Middle frontal gyrus (tissue), 1 donor: ENCODE results near the gene SLC26A2.
"Not testable (repeated sequence)": the region's sequence is repeated elsewhere in the genome, so short reads cannot be mapped to it uniquely, and the experiment has no call there.

Experiments used
- DNase-seq: peaks from one replicate; pipeline ENCODE4 v3.0.0-alpha.2; 2015; ENCODE audit warnings: low spot score; ENCODE audit errors: extremely low spot score

Gene SLC26A2

DNA sequence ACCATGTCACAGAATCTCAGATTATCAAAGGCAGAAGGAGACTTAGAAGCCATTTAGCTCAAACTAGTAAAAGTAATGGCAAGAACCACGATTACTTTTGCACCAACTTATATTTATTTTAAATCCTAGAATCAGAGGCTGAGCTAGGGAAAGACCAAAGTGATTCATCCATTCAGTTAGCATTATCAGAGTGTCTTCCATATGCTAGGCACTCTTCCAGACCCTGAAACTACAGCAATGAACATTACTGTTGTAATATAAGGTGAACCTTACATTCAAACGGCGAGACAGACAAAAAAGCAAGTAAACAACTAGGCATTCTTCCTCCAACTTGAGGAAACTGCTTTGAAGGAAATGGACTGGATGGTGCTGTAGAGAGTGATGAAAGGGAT lies 23.9 kb upstream of the SLC26A2 start:
- DNase-seq, result no peak

DNA sequence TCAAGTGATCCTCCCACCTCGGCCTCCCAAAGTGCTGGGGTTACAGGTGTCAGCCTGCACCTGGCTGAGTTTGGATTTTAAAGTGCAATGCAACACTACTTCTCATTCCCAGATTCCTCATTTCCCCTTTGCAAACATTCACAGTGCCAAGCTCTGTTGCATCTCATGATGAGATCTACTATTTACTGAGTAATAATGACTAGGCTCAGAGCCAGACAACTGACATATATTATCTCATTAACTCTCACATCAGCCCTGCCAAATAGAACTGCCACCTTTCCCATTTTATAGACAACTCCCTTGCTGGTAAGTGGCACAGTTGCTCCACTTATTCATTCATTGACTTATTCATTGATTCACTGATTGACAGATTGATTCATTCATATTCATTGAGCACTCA lies 22.9 kb upstream of the SLC26A2 start:
- DNase-seq, result no peak

DNA sequence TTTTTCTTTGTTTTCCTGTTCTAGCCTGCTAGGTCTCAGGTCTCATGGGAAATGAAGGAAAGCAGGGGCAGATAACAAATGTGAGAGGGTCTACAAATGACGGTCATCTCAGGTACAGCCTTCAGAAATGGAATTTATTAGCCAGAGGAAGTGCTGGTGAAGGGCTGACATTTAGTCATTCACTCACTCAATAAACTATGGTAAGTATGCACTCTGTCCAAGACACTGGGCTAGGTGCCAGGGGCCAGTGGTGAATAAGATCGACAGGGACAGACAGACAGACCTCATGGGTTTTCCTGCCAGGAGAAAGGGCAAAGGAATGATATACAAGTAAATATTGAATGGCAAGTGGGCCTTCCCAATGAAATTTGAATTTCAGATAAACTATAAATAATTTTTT lies 22.3 kb upstream of the SLC26A2 start:
- DNase-seq, result no peak

DNA sequence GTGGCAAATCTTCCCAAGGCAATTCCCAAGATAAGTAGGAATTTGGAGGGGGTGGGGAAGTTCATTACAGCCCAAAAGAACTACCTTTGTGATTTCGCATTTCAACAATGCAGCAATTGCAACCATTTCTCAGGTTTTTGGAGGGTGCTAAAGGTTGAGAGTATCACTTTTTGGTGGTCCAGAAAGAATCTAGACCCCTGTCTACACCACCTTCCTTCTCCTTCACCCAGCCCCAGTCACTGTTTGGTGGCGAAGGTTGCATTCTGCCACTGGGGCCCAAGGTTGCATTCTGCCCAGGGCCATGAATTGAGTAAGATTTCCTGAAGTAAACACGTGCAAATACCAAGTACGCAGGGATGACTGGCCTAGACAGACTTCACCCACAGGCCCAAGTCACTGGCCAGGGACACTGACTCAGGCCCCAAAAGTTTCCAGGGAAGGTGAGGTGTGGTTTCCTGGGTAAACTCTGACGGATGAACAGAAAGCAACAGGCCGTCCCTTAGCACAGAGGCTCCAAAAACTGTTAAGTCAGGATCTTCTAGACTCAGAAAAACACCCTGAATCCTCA lies 21.7 kb upstream of the SLC26A2 start:
- no peak for DNase-seq

DNA sequence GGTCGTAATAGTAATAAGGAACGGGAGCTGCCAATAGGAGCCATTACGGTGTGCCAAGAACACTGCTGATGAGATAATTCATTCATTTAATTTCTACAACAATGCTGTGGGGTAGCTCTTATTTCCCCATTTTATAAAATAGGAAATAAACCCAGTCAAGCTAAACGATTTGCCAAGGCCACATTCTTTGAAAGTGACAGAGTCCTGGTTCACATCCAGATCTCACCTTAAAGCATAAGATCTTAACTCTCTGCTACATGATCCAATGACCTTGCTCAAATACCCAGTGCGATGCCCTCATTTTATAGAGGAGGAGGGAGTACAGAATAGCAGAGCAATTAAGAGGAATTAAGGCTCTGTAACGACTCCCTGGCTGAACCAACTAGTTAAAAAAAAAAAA lies 21.0 kb upstream of the SLC26A2 start:
- DNase-seq, result no peak

DNA sequence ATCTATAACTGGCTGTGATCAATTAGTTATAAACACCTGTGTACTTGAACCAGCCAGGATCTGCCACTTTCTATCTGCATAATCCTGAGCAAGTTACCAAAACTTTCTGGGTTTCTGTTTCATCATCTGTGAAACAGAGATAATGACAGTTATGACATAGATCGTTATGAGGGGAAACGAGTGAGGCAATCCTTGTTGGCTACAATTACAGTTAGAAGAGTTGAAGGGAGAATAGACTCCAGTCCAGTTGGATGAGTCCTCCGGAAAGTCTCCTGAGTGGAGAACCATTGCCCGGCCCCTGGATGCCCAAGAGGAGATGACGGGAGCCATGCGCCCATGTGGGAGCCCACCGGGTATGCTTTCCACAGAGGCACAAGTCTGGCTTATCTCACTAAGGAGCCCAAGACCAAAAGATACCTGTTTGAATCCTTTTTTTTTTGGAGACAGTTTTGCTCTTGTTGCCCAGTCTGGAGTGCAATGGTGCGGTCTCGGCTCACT lies 20.4 kb upstream of the SLC26A2 start:
- DNase-seq, result no peak

DNA sequence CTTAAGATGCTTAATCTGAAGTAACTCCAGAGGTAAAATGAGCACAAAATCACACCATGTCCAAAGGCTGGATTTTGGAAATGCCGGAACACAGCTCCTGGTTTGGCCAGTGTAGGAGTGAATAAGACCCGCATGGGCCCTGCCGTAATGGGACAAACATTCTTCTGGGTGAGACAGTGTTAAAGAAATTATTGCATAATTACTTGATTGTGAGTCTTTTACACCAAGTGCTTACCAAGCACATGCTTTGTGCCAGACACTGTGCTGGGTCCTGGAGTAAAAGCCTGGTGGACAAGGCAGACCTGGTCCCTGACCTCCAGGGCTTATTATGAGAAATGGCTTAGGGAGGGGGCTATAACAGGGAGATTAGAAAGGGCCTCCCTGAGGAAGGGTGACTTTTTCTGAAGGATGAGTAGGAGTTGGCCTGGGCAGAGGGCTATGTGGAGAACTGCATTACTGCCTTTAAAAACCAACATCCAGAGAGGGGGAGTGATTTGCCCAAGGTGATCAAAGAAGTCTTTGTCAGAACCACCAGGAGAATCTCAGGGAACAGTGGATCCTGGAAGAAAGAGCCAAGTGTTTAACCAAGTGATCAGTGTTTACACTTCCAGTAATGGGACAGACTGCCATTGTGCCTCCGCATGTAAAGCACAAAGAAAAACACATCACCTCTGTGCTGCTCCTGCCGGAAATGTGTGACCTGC lies 19.5 kb upstream of the SLC26A2 start:
- no peak for DNase-seq

DNA sequence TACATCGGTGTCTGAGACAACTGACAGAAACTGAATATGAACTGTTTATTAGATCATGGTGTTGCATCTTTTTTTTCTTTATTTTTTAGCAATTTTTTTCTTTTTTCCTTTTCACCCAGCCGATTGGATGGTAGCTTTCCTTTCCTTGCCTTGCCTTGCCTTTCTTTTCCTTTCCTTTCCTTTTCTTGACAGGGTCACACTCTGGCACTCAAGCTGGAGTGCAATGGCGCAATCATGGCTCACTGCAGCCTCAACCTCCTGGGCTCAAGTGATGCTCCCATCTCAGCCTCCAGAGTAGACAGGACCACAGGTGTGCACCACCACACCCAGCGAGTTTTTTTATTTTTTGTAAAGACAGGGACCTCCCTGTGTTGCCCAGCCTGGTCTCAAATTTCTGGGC lies 18.8 kb upstream of the SLC26A2 start:
- DNase-seq, result no peak

DNA sequence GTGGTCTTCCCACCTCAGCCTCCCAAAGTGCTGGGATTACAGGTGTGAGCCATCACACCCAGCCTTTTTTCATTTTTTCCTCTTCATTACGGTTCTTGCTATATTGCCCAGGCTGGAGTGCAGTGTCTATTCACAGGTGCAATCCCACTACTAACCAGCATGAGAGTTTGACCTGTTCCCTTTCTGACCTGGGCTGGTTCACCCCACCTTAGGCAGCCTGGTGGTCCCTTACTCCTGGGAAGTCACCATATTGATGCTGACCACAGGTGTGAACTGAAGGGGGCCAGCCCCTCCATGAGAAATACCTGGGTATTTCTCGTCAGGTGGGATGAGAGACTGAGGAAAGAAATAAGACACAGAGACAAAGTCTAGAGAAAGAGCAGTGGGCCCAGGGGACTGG lies 18.4 kb upstream of the SLC26A2 start:
- no peak for DNase-seq

DNA sequence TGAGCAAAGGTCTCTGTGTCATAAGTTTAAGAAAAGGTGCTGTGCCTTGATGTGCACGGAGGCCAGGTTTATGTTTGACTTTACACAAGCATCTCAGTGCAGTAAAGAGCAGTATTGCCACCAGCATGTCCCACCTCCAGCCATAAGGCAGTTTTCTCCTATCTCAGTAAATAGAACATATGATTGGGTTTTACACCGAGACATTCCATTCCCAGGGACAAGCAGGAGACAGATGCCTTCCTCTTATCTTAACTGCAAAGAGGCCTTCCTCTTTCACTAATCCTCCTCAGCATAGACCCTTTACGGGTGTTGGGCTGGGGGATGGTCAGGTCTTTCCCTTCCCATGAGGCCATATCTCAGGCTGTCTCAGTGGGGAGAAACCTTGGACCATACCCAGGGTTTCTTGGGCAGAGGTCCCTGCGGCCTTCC lies 17.8 kb upstream of the SLC26A2 start:
- DNase-seq, result not testable (repeated sequence)

DNA sequence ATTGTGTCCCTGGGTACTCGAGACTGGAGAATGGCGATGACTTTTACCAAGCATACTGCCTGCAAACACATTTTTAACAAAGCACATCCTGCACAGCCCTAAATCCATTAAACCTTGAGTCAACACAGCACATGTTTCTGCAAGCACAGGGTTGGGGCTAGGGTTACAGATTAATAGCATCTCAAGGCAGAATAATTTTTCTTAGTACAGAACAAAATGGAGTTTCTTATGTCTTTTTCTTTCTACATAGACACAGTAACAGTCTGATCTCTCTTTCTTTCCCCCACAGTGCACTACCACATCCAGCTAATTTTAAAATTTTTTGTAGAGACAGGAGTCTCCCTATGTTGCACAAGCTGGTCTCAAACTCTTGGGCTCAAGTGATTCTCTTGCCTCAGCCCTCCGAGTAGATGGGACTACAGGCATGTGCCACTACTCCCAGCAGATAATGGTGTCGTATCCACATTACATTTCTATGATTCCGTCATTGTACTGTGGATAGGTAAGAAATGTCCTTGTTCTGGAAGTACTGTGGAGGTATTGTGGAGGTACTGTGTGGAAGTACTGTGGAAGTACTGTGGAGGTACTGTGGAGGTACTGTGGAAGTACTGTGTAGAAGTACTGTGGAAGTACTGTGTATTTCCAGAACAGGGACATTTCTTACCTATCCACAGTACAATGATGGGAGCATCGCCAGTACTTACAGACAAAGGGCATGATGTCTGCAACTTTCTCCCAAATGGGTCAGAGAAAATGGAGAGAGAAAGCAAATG lies 17.2 kb upstream of the SLC26A2 start:
- DNase-seq, result not testable (repeated sequence)

DNA sequence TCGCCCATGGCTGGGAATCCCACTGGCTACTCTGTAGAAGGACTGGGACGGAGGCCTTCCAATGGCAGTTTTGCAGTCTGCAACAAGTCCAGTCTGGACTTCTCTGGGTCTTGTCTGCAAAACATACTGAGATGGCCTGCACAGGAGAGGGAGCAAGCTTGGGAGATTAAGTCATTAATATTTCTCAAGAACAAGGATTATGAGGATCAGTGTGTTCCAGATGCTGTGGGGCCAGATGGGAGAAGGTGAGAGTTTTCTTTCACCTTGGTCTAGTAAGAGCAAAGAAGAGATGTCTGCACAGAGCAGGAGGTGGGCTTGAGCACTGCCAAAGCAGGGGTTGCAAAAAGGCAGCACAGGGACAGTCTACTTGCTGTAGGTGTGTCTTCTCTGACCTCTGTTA lies 15.9 kb upstream of the SLC26A2 start, which contains the start of gene PDE6A:
PDE6A (minus strand) TSS at position 128 of the 400 bp plus-strand sequence; CDS start at position 8, 120 bp downstream.
- no peak for DNase-seq

DNA sequence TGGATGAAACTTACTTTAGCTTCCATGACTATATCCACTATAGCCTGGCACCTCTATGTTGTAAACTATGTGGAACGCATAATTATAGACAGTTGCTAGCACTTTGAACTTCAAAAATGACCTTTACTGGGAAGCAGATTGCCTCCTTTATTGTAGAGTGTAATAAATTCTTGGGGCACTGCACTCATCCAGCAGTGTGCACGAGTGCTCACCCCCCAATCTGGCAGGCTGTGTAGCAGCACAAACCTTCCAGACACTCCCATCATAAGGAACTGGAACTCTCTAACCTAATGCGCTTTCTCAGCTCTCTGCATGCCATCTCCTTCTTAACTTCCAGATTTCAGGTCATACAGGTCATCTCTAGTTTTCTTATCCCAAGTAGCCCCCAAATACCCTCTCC lies 14.4 kb upstream of the SLC26A2 start:
- DNase-seq, result no peak

DNA sequence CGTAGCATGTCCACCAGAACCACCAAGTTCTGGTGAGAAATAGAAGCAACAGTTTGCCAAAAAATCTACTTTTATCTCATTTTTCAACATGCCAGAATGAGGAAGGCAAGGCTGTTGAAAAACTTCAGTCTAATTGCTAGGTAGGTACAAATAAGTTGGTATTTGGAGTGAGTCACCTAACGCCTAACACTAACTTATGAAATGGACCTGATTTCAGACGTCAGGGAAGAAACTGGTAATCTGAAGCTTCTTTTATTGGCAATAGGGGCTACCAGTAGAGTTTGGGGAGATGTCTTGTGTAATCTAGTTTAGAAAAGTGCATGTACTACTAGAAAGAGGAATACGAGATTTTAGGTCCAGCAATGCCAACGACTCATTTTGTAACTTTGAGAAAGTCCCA lies 11.6 kb upstream of the SLC26A2 start:
- no peak for DNase-seq

DNA sequence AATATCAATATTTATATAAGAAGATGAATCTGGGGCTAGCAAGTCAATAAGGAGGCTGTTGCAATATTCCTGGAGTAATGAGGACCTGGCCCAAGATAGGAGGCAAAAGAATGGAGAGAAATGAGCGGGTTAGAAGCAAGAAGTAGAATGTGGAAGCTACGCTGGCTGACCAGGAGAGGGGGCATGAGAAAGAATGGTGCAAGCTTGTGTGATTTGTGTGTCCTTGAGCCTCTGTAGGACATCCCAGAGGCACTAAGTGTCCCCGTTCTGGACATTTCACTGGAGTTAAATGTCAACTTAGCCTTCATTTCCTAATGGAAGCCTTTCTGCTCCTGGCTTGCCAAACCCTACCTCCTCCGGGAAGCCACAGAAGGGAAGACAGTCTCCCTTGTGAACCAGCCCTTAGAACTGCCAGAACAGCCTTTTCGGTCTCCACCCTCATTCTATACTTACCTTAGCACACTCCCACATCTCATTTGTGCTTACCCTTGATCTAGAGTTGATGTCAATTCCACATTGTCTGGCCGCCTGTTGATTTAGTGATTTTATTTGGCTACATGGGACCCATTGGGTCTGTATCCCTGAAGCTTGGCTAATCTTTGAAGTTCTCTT lies 9.3 kb upstream of the SLC26A2 start:
- DNase-seq, result no peak

DNA sequence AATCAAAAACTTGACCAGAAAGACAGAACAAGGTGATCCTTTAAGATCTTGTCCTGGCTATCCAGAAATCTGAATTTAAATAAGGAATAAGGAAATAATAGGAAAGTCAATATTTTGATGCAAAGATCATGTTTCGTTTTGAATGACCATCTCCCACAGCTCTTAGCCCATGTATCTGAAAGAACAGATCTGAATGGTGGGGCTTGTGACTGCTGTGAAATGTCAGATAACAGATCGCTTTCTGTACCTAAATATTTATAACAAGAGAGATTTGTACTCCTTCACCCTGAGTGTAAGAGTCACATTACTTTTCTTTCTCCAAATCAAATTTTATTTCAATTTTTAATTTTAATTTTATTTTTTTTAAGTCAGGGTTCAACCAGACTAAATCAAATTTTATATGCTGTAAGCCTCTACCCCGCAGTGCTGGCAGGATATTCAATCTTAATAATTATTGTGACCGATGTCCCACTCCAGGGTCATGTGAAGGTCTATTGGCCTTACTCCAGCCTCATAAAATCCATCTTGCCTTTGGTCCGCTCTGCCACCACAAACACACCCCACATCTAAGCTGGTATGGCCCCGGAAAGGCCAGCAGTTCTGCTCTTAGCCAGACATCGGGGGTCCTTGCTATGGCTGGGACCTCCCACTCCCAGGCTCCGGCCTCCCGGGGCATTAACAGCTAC lies 7.0 kb upstream of the SLC26A2 start:
- no peak for DNase-seq

DNA sequence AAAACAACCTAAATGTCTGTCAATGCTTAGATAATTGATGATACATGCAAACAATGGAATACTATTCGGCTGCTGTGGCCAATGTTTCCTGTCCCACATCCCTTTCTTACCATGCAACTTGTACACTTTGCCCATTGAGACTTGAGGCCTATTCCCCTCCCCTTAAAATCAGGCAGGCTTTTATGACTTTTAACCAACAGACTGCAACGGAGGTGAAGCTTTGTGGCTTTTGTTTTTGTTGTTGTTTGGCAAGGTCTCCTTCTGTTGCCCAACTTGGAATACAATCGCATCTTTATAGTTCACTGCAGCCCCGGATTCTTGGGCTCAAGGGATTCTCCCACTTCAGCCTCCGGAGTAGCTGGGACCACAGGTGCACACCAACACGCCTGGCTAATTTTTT lies 5.8 kb upstream of the SLC26A2 start:
- DNase-seq, result no peak

DNA sequence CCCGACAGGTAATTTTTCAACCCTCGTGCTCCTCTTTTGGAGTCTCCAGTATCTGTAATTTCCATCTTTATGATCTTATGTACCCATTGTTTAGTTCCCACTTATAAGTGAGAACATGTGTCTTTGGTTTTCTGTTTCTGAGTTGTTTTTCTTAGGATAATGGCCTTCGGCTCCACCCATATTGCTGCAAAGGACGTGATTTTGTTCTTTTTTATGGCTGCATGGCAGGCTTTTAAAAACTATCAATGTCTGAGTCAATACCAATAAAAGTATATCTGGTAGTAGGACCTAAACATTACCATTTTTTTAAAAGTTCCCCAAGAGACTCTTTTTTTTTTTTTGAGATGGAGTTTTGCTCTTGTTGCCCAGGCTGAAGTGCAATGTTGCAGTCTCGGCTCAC lies 3.9 kb upstream of the SLC26A2 start:
- no peak for DNase-seq

DNA sequence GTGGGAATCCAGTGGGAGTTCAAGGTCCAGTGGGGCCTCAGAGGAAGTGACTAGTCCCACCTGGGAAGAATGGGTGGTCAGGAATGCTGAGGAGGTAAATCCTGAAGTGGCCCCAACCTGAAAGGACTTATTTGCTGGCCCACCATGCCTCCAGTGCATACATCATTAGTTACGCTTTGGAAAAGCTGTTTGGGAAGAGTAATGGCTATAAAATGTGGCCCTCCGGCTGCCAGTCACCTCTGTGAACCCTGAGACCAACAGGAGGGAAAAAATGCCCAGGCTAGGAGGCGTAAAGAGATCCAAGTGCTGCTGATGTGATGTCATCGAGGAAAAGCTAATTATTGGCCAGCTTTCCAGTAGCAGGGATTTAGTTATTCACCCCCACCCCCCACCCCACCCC lies 2.7 kb upstream of the SLC26A2 start:
- DNase-seq, result no peak

DNA sequence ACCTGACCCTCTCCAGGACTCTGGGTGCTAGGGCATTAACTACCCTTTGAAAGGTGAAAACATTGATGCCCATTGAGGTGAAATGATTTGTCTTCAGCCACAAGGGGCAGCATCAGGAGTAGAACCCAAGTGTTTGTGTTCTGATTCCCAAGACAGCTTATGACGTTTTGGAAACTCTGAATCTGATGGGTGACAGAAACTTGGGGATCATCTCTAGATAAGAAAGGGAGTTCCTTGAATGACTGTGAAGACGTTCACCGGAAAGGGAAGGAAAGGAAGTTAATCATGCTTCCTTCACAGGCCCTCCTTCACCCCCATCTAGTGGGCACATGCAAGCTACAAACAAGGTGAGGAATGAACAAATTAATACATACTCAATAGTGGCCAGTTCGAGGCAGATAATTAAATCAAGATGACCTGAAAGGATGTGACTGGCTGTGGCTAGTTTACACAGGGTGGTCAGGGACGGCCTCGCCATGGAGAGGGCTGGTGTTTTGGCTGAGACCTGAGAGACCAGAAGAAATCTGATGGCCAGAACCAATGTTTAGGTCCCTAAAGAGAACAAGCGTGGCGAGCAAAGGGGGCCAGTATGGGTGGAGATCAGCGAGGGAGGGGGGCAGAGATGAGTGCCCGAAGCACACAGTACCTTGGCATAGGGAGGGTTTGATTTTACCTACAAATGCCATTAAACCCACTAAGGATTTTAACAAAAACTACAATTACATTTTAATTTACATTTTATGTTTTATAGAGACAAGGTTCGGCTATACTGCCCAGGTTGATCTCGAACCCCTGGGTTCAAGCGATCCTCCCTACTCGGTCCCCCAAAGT lies 937 bp upstream of the SLC26A2 start:
- no peak for DNase-seq
